Subcutaneous abdominal adipose tissue (tissue), 5 donors: Measurements from ENCODE around the gene CALML3.

Experiments
- H3K27ac ChIP-seq: one replicate; pipeline ENCODE4 v1.7.0; 2013; ENCODE audit warnings: low read depth, mild to moderate bottlenecking, inconsistent platforms, low read length, moderate library complexity
- H3K27me3 ChIP-seq, 5 donors: one replicate each; pipeline ENCODE4 v1.7.0; 2013; ENCODE audit warnings: low read length in 5 of 5, inconsistent platforms in 1 of 5; ENCODE audit not compliant: control insufficient read depth in 5 of 5, insufficient read depth in 4 of 5
- H3K36me3 ChIP-seq, 5 donors: one replicate each; pipeline ENCODE4 v1.7.0; 2013; ENCODE audit warnings: low read length in 5 of 5; ENCODE audit not compliant: control insufficient read depth in 5 of 5, insufficient read depth in 5 of 5
- H3K4me1 ChIP-seq, 5 donors: one replicate each; pipeline ENCODE4 v1.7.0; 2013; ENCODE audit warnings: low read length in 5 of 5, mild to moderate bottlenecking in 3 of 5, moderate library complexity in 1 of 5; ENCODE audit not compliant: control insufficient read depth in 5 of 5, insufficient read depth in 5 of 5
- H3K4me3 ChIP-seq, 5 donors: one replicate each; pipeline ENCODE4 v1.7.0; 2013; ENCODE audit warnings: low read length in 5 of 5, low read depth in 1 of 5
- H3K9ac ChIP-seq, 5 donors: one replicate each; pipeline ENCODE4 v1.7.0; 2013; ENCODE audit warnings: low read length in 5 of 5, mild to moderate bottlenecking in 4 of 5, moderate library complexity in 3 of 5
- H3K9me3 ChIP-seq, 5 donors: one replicate each; pipeline ENCODE4 v1.7.0; 2013; ENCODE audit warnings: low read length in 5 of 5; ENCODE audit not compliant: control insufficient read depth in 5 of 5
- donor health status: healthy.
- donor health status: healthy.
- donor health status: healthy.
- donor health status: healthy.
- donor health status: healthy.

Gene CALML3

DNA sequence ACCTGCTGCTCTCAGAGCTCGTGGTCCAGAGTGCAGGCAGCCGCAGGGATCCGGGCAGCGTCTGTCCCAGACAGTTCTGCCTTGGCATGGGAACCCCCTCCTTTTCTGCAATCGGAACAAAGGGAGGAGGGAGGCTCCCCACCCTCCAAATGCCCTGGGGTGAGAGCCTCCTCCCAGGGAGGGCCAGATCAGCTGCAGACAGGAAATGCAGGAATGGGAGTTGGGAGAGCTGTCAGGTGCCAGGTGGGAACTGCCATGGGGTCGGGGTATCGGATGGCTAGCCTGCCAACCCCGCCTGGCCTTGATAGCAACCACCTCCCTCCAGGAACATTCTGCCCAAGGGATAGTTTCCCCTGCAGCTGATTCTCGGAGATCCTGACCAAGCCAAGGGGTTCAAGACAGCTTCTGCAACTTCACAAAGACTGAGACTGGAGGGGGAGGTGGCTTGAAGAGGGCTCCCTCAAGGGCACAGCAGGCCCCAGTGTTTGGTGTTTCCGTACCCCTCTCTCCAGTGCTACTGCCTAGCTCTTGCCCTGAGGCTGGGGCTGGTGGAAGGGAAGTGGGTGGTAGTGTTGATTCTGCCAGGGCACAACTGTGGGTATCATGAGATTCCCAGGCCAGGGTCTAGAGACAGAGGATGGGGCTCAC is 25.1 kb upstream of the CALML3 start, which contains the start of gene CALML5:
Gene CALML5, minus strand, starts transcription at position 78 of the 648 bp plus-strand sequence. CDS start 132 bp downstream, outside the sequence.
- no peaks in the 10 kb centered on the region for H3K9me3 ChIP-seq
- no peak within 1 kb of the TSS for H3K4me3 ChIP-seq
- H3K27me3 ChIP-seq, result no peaks in the 10 kb centered on the region
- H3K4me1 ChIP-seq, result no peaks in the 10 kb centered on the region
- no peaks in the 10 kb centered on the region for H3K36me3 ChIP-seq
- no peak within 1 kb of the TSS for H3K27ac ChIP-seq
- H3K9ac ChIP-seq, result no peak within 1 kb of the TSS

DNA sequence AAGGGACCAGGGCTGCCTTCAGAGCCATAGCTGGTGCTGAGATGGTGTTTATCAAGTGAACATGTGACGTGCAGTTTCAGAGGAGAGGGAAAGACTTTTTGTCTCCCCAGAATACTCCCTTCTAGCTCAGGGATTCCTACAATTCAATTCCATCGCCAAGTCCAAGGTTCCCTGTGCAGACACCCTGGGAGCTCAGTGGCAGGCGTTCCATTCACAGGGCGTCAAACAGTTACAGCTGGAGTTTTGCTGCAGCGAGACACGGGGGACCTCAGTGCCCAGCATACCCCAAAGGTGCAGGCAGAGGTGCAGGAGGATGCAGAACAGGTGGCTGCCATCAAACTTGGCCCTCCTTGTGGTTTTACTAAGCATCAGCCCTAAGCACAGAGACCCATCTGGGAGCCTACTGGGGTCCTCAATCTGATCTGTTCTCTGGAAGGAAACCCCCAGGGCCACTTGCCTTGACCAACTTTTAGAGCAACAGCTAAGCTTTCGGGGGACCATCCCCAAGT is 24.5 kb upstream of the CALML3 start:
- Histone ChIP-seq H3K27me3 (no peaks in the 10 kb centered on the region), H3K9me3 (no peaks in the 10 kb centered on the region), H3K4me1 (no peaks in the 10 kb centered on the region), H3K27ac (no peak overlapping the region), H3K4me3 (no peak overlapping the region), H3K36me3 (no peaks in the 10 kb centered on the region), H3K9ac (no peak overlapping the region)

DNA sequence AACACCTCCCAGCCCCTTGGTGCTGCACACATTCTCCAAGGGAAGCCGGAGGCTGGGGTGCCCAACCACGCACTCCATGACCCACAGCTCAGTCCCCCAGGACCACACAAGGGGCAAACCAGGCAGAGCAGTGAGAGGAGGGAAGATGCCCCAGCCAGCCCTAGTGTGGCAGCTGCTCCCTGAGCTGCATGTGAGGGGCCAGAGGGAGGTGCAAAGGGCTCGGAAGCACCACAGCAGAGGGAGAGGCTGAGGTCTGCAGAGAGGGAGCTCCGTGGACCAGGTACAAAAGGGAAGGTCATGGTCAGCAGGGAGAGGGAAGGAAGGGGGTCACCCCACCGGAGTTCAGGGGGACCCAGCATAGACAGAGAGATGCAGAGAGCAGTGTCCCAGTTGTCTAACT is 23.9 kb upstream of the CALML3 start:
- Histone ChIP-seq H3K27ac (no peak overlapping the region), H3K27me3 (no peaks in the 10 kb centered on the region), H3K9ac (no peak overlapping the region), H3K36me3 (no peaks in the 10 kb centered on the region), H3K4me3 (no peak overlapping the region), H3K9me3 (no peaks in the 10 kb centered on the region), H3K4me1 (no peaks in the 10 kb centered on the region)

DNA sequence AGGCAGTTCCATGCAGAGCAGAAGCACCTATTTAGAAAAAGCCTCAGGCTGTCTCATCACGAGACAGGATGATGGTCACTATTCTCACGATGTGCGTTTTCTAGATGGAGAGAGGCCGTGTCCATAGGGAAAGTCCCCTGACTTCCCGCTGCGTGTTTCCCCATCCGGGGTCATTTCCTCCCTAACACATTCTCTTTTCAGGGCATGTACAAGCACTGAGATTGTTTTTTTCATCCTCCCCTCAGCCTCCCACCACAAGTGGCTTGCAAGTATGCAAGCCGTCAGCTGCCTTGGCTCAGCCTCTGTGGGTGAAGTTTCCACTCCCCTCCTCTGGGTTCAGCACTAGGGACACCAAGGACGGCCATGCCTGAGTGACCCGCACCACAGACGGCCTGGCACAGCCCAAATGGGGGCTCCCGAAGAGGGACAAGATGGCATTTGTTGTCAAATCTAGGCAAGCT is 22.7 kb upstream of the CALML3 start:
- no peak overlapping the region for H3K27ac ChIP-seq
- no peaks in the 10 kb centered on the region for H3K9me3 ChIP-seq
- no peak overlapping the region for H3K9ac ChIP-seq
- H3K27me3 ChIP-seq, result no peaks in the 10 kb centered on the region
- H3K36me3 ChIP-seq, result no peaks in the 10 kb centered on the region
- no peak overlapping the region for H3K4me3 ChIP-seq
- peaks cover 0 to 4% (median 0%) of the 10 kb centered on the region in 5 donors for H3K4me1 ChIP-seq

DNA sequence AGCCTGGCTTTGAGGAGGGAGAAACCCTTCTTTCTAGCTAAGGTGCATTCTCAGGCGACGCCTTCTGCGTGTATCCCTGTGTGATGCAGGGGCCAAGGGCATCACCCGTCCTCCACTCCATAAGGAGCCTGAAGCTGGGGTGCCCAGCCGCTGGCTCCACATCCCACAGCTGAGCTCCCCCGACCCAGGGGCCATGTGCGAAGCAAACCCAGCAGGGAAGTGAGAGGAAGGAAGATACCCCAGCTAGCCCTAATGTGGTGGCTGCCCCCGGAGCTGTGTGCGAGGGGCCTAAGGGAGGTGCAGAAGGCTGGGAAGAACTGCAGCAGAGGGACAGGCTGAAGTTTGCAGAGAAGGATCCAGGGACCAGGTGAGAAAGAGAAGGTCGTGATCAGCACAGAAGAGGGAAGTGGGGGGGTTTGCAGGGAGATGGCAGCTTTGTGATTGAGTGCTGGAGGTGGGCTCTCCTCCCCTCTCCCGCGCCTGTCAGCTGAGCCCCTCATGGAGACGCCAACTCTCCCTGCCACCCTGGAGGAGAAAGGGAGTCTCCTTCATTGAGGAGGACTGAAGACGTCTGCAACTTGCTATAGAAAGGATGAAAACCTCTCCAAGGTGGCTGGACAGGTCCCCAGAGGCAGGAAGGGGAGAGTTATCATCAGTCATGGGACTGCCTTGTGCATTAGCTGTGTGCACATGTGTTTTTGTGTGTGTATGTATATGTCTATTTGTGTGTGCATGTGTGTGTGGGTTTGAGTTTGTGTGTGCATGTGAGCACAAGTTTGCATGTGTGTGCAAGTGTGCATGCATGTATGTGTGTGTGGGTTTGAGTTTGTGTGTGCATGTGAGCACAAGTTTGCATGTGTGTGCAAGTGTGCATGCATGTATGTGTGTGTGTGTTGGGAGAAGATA is 21.9 kb upstream of the CALML3 start:
- no peak overlapping the region for H3K27ac ChIP-seq
- H3K4me3 ChIP-seq, result no peak overlapping the region
- peaks cover 0 to 4% (median 0%) of the 10 kb centered on the region in 5 donors for H3K4me1 ChIP-seq
- no peaks in the 10 kb centered on the region for H3K27me3 ChIP-seq
- H3K9me3 ChIP-seq, result no peaks in the 10 kb centered on the region
- H3K36me3 ChIP-seq, result no peaks in the 10 kb centered on the region
- H3K9ac ChIP-seq, result no peak overlapping the region

DNA sequence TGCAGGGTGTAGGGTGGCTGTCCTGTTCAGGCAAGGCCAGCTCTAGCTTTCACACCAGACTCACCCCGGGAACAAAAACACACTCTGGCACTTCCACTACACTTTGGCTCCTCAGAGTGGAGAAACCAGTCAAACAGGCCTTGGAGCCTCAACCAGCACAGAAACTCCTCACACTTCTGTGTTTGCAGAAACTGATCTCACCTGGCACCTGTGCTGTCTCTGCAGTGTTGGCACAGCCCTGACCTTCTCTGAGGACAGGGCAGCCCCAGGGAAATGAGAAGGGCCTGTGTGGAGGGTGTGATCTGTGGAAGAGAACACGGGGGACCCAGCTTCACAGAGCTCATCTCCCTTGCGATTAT is 21.3 kb upstream of the CALML3 start:
- Histone ChIP-seq H3K9ac (no peak overlapping the region), H3K27ac (no peak overlapping the region), H3K4me3 (no peak overlapping the region), H3K36me3 (no peaks in the 10 kb centered on the region), H3K4me1 (peaks cover 0 to 4% (median 0%) of the 10 kb centered on the region in 5 donors), H3K27me3 (no peaks in the 10 kb centered on the region), H3K9me3 (no peaks in the 10 kb centered on the region)

DNA sequence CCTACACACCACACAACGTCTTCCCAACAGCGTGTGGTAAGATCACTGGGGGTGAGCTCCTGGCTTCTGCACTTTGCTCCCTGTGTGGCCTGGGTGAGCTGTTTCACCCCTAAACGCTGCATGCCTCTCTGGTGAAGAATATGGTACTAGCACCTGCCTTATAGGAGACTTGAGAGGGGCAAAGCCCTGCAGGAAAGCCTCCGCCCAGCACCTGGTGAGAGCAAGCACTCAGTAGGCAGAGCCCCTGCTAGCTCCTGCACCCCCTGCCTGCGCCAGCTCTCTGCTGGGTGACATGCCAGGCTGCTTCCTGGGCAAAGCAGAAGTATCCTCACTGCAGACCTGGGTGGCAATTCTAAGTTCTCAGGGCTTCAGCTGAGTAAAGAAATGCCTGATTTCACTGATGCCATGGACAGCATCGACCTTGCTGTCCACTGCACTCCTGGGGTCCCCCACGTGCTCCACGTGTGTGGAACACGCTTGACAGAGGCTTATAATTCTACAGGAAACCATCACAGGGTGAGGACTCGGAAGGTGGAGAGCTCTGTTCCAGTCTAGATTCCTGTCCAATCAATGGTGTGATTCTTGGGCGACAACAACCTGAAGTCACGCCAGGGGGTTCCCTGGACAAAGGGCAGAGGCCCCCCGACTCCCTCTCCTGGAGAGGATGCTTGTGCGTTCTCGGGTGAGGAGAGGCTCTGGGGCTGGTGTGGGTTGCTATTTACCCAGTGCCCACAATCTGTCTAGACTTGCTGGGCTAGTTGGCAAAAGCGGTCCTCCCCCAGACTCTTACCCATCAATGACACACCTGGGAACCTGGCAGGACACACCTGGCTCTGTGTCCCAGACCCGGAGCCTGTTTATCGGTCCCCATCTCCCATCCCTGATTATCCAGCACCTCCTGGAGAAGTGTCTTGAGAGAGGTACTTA is 20.4 kb upstream of the CALML3 start:
- H3K4me3 ChIP-seq, result no peak overlapping the region
- peaks cover 0 to 4% (median 0%) of the 10 kb centered on the region in 5 donors for H3K4me1 ChIP-seq
- H3K27me3 ChIP-seq, result no peaks in the 10 kb centered on the region
- no peak overlapping the region for H3K27ac ChIP-seq
- no peaks in the 10 kb centered on the region for H3K9me3 ChIP-seq
- no peak overlapping the region for H3K9ac ChIP-seq
- no peaks in the 10 kb centered on the region for H3K36me3 ChIP-seq

DNA sequence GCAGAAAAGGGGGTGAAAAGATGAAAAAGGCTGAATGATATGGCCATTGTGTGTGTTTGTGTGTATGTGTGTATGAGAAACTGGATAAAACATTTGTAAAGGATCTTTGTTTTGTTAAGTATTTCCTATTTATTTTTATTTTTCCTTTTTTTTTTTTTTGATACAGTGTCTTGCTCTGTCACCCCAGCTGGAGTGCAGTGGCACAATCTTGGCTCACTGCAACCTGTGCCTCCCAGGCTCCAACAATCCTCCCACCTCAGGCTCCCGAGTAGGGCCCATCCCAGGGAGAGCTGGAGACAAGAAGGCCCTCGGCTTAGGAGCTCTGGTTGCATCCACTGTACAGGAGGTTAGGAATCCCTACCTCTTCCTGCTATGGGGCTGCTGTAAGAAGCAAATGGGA is 18.5 kb upstream of the CALML3 start:
- H3K36me3 ChIP-seq, result no peaks in the 10 kb centered on the region
- H3K27ac ChIP-seq, result no peak overlapping the region
- peaks cover 0 to 6% (median 4%) of the 10 kb centered on the region in 5 donors for H3K4me1 ChIP-seq
- no peak overlapping the region for H3K4me3 ChIP-seq
- H3K9me3 ChIP-seq, result no peaks in the 10 kb centered on the region
- H3K9ac ChIP-seq, result no peak overlapping the region
- no peaks in the 10 kb centered on the region for H3K27me3 ChIP-seq

DNA sequence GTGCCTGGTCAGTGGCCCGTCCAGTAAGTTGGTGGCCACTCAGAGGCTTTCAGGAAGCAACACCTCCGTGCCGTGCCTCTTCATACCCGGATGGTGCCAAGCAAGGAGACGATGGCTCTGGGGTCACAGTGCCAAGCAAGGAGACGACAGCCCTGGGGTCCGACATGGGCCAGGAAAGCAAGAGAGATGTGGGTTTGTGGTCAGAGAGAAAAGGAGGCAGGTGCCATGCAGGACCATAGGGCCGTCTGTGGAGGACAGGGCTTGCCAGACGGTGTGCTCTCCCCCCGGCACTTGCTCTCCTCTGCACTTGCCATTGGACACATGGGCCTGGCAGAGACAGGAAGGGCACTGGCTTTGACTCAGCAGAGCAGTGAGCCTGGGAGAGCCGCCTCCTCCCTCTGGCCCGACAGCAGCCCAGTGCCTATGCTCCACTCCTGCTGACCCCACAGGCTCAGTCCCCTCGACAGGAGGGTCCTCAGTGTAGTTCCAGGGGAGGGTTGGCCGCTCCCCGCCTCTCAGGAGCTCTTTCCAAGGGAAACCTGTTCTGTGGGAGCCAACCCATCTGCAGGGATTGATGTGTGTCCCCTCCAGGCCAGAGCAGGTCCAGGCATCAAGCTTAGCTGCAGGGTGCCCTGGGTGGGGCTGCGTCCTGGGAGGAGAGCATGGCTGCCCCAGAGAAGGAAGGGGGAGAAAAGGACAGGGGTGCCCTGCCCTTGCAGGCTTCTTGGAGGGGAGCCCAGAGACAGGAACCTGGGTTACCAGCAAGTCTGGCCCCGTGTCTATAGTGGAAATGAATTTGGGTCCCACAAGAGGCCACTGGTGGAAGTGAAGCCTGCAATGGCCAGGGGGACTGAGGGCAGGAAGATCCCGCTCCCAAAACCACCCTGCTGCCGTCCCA is 17.8 kb upstream of the CALML3 start:
- no peaks in the 10 kb centered on the region for H3K9me3 ChIP-seq
- H3K36me3 ChIP-seq, result no peaks in the 10 kb centered on the region
- H3K9ac ChIP-seq, result no peak overlapping the region
- no peak overlapping the region for H3K4me3 ChIP-seq
- no peaks in the 10 kb centered on the region for H3K27me3 ChIP-seq
- no peak overlapping the region for H3K27ac ChIP-seq
- H3K4me1 ChIP-seq, result peaks cover 0 to 6% (median 4%) of the 10 kb centered on the region in 5 donors
